BJ (cell line): ENCODE measurements around the gene NRAP. TPM values are rescaled to one million over a fixed set of nuclear protein-coding genes. Genes with fewer than 3 reads are reported as not detected.

Experiments
- CTCF ChIA-PET: fragments of 350-600 bp; formaldehyde crosslinking; extraction: SDS; loops from one replicate; lab custom pipeline; 2021; ENCODE audit warnings: antibody characterized with exemption, inconsistent platforms; lab: Yijun Ruan, JAX
- POLR2A ChIA-PET: fragments of 300-600 bp; sonication (Branson Sonifier 250); formaldehyde crosslinking; extraction: SDS; loops from one replicate; lab custom pipeline; 2021; ENCODE audit warnings: antibody characterized with exemption; lab: Charles Lee
- DNase-seq: peaks from one replicate; pipeline ENCODE4 v3.0.0-alpha.2; 2011; ENCODE audit warnings: low read depth
- H3K27me3 ChIP-seq: 2 replicates; pipeline ENCODE4 v1.6.0; 2011; ENCODE audit warnings: low read length; ENCODE audit not compliant: control insufficient read depth, insufficient read depth
- H3K36me3 ChIP-seq: 2 replicates; pipeline ENCODE4 v1.5.1; 2011; ENCODE audit warnings: low read length; ENCODE audit not compliant: control insufficient read depth, insufficient read depth
- H3K4me3 ChIP-seq: 2 replicates; pipeline ENCODE4 v1.5.1; 2011; ENCODE audit warnings: low read depth, mild to moderate bottlenecking, control low read depth, low read length
- CTCF ChIP-seq: IDR thresholded peaks from 2 replicates; pipeline ENCODE4 v1.5.1; 2011; ENCODE audit warnings: low read depth, mild to moderate bottlenecking, control low read depth, inconsistent platforms, low read length, moderate library complexity; ENCODE audit not compliant: insufficient read depth
- polyA minus RNA-seq: library from RNA; depleted of rRNA, polyadenylated mRNA; stranded (reverse); fragments of >200 nt; gene quantifications from 2 replicates; pipeline ENCODE4 v1.2.3, GENCODE V29; 2011; rRNA and poly(A)+ RNA removed
- polyA plus RNA-seq: library from polyadenylated mRNA; depleted of rRNA; stranded (reverse); fragments of >200 nt; gene quantifications from 2 replicates; pipeline ENCODE4 v1.2.3, GENCODE V29; 2011; rRNA removed

NRAP gene
- polyA plus RNA-seq: not detected in 2 replicates
- not detected in 2 replicates for polyA minus RNA-seq

DNA sequence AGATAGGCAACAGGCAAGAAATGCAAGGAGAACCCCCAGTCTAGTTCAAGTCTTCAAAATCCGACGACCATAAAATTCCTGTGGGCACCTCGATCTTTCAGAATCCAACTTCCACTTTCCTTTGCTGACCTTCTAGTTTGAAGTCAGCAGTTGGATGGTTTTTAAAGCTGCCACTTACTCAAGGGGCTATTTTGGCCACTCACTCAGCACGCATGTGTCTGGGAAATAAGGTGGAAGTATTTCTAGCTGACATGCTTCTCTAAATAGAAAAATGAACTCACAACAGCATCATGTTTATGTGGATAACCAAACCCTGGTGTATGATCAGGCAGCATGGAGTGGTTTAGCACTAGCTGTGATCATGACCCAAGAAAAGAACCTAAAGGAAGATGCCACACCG lies at the start of gene NRAP:
Gene NRAP (minus strand): TSS at position 134 of the 400 bp plus-strand sequence. CDS start 159 bp downstream, outside the sequence.
- no peak within 1 kb of the TSS for H3K4me3 ChIP-seq
- POLR2A ChIA-PET: no interaction called here
- no peak for DNase-seq

DNA sequence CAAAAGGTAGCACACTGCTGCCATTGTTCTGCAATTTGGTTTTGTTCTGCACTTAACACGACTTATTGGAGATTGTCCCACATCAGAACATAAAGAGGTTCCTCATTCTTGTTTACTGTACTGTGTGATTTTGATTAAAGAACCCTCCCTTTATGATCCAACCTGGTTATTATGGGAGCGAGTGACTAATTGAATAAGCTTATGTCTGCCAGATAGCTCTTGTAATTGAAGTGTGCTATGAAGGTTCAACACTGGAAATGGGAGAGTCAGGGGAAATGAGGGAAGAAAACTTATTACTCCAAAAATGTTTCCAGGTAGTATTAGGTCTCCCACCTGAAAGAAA lies 49.8 kb upstream of the NRAP start:
- ChIA-PET POLR2A (no interaction called here), CTCF (interaction anchor here (1.6 to 1.8 kb wide), 2 partner anchors 9 to 390 kb away, joined by 3 to 8 read pairs; no protein-coding TSS in a partner anchor)
- Histone ChIP-seq H3K36me3 (peaks cover 2% of the 10 kb centered on the region), H3K4me3 (no peak overlapping the region), H3K27me3 (no peaks in the 10 kb centered on the region)
- TF ChIP-seq CTCF: no peak
- DNase-seq: no peak

More for the DNA sequence above, at the start of gene NRAP:
- CTCF ChIA-PET: interaction anchor here (0.7 kb wide), 1 partner anchor 78 kb away, joined by 3 read pairs; no protein-coding TSS in a partner anchor
- no peak for TF ChIP-seq CTCF
- no peaks in the 10 kb centered on the region for H3K36me3 ChIP-seq
- no peaks in the 10 kb centered on the region for H3K27me3 ChIP-seq

DNA sequence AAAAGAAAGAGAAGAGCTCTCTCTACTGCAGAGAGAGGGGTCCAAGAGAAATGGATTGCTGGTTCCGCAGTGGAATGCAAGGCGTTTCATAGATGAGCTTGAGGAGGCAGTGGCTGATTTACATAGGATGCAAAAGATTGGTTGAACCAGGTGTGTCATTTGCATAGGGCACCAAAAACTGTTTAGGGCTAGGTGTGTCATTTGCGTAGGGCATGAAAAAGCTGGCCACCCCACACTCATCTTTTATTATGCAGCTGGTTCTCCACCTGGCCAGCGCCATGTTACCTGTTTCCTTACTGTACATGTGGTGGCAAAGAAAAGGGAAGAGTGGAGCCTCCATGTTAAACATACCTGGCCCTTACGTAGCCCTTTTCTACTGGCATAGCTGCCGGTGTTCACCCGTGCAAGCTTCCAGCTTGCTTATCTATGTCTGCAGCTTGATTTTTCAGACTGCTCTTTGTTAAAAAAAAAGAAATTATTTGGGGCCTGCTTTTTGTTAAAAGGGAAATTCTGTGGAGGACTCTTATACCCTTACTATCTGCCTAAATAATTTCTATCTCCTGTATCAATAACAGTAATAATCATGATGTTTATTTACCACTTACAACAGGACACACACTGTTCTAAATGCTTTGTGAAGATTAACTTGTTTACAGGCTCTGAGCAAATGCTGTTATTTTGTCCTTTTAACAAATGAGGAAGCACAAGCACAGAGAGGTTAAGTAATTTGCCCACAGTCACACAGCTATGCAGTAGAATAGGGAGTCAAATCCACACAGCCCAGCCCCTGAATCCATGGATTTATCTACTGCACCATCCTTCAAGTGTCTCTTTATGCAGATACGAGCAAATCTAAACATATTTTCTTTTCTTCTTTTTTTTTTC lies 49.2 kb upstream of the NRAP start:
- Histone ChIP-seq H3K4me3 (no peak overlapping the region), H3K36me3 (peaks cover 2% of the 10 kb centered on the region), H3K27me3 (no peaks in the 10 kb centered on the region)
- DNase-seq: no peak
- ChIA-PET POLR2A (no interaction called here), CTCF (interaction anchor here (1.6 to 1.8 kb wide), 2 partner anchors 8 to 390 kb away, joined by 3 to 8 read pairs; no protein-coding TSS in a partner anchor)
- TF ChIP-seq CTCF: no peak

GRCh38 chr10:113712024-113712423 lies 48.2 kb upstream of the NRAP start:
- H3K36me3 ChIP-seq: peaks cover 2% of the 10 kb centered on the region
- H3K27me3 ChIP-seq: no peaks in the 10 kb centered on the region
- CTCF ChIA-PET: no interaction called here
- no peak for TF ChIP-seq CTCF
- POLR2A ChIA-PET: no interaction called here
- no peak overlapping the region for H3K4me3 ChIP-seq
- DNase-seq: no peak

GRCh38 chr10:113711142-113711541 lies 47.3 kb upstream of the NRAP start:
- no peak for TF ChIP-seq CTCF
- POLR2A ChIA-PET: no interaction called here
- CTCF ChIA-PET: interaction anchor here (0.7 kb wide), 1 partner anchor 393 kb away, joined by 3 read pairs; no protein-coding TSS in a partner anchor
- Histone ChIP-seq H3K27me3 (no peaks in the 10 kb centered on the region), H3K4me3 (no peak overlapping the region), H3K36me3 (peaks cover 2% of the 10 kb centered on the region)
- no peak for DNase-seq
